ENCODE results near the gene MRPL19.

The MRPL19 gene

DNA sequence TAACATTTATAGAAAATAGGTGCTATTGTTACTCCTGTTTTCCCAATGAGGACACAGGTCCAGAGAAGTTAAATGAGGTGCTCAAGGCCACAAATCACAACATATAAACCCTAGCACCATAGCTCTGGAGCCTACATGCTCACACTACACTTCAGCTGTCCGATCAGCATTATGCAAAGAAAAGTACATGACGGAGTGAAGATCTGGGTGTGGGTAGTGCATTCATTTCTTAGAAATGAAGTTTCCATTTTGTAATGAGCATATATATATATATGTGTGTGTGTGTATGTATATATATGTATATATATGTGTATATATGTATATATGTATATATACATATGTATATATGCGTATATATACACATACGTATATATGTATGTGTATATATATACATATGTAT is 30.2 kb upstream of the MRPL19 start:
- DNase-seq (ENCODE audit: low read depth, low spot score) = no peak

DNA sequence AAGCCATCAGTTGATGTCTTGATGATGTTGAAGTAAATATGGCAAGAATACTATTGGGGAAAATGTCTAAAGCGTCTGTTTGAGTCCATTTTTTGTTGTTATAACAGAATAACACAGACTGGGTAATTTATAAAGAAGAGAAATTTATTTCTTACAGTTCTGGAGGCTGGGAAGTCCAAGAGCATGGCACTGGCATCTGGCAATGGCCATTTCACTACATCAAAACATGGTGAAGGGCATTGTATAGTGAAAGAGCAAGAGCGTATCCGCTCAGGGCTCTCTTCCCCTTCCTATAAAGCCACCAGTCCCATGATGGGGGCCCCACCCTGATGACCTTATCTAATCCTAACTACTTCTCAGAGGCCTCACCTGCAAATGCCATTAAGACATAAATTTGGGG is 29.6 kb upstream of the MRPL19 start:
- no peak for DNase-seq (ENCODE audit: low read depth, low spot score)

DNA sequence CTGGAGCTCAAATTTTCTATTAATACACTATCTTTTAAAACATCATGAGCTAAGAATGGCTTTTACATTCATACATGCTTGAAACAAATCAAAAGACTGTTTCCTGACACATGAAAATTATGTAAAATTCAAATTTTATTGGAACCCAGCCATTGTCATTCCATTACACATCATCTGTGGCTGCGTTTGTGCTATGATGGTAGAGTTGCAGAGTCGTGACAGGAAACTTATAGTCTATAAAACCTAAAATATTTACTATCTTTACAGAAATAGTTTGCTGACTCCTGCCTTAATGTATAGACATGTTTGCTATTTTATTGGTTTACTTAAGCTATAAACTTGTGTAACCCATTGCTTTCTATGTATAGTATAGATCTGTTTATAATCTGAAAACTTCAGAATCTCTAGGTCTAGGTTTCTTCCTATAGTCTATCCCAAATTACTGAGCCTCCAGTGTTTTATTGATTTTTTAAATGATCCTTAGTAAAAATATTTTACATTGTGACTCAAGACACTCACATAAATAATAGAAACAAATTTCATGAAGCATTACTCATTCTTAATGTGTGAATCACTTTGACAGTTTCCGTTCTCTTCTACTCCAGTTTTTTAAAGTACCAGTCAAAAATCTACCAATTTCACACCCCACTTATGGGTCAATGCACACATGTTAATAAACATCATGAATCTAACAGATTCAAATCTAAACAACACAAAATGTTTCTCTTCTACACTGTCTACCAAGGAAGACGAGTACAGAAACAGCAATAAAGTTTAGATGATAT is 26.4 kb upstream of the MRPL19 start:
- DNase-seq (ENCODE audit: low read depth, low spot score) = no peak

DNA sequence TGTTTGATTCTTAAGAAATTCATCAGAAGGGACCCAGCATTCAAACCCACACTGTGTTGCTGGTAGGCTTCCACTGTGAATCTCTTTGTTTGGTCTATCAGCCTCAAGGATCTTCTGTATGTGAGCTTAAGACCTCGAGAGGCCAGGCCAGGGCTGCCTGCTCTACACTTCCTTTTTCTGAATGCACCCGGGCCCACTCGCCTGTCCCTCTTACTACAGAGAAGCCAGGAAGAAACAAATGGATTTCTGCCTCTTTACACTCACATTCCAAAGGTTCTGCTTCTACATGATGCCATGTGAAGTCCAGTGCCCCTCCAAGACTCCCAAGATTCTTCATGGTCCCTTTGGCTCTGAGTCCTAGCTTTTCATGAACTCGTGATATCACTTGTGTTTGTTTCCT is 25.4 kb upstream of the MRPL19 start:
- DNase-seq (ENCODE audit: low read depth, low spot score) = no peak

DNA sequence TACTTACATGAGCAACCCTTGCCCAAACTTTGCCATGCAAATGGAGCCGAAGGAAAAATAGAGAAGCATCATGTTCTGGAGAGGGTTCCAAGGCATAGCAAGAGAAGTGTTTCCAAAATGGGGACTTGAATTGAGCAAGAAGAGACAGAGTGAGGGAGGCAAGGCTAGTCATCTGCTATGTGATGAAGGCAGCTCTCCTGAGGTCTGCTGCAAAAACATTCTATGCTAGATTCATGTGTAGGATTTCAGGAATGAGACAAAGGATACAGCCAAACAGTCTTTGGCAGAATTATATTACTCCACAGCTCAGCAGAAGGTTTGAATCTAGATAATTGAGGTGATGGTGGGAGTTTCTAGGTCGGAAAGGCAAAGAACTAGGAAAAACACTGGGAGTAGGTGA is 24.1 kb upstream of the MRPL19 start:
- no peak for DNase-seq (ENCODE audit: low read depth, low spot score)

DNA sequence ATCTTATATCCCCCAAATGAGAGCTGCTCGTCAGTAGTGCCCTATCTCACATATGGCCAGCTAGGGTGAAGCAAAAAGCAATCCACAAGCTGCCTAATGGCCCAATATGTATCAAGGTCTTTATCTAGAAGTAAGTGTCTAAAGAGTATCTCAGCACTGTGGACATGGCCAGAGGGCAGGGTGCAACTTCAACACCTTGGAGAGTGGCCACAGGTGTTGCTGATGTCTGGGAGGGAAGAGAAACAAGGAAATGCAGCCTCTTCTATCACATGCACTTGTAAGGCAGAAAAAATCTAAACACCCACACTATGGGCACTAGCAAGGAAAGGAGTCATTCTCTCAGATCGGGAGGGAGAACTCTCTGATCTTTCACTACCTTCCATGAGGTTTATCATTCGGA is 23.7 kb upstream of the MRPL19 start:
- DNase-seq (ENCODE audit: low read depth, low spot score) = no peak

DNA sequence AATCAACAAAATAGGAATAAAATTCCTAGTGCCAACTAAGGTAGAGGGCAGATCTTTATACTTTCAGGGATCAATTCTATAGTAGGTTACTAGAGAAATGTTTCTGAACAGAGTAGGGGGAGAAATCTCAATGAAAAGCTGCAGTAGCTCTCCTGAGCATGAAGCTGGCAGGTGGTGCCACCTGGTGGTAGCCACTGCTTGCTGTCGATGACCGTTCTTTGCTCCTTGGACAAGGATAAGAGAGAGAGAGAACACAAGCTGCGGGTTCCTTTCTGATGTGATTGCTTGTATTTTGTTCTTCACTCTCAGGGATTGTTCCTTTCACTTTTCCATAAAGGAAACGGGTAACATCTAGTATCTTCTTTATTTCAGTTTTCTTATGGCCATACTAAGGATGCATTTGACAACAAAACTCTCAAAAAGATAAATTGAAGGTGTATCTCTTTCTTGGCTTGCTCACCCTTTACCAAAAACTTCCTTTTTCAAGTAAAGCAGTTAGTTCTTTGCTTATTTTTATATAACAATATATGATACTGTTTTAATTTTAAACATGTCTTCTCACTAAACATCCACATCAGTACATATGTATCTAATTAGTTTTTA is 18.6 kb upstream of the MRPL19 start:
- peak; percentile 23 for DNase-seq (ENCODE audit: low read depth, low spot score)

DNA sequence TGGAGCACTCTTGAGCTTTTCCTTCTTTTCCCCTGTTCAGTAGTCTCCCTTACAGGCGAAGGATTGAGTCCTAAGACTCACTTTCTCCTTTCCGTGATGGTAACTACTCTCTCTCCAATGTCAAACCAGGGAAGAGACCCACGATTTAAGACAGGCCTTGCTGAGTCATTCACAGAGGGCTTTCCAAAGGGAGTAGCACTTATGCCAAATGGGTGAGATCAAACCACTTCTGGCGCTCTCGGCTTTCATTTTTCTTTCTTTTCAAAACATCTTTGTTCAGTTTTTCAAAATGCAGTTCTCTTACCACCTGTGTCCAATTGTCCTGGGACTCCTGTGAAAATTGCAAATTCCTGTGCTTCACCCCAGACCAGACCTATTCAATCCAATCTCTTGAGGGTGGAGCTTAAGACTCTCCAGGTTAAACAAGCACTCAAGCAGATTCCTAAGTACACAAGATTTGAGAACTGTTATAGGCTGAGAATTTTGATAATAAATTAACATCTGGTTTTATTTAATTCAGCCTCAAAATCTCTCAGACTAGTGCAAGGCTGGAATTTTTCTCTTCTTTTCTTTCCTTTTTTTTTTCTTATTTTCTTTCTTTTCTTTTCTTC is 14.4 kb upstream of the MRPL19 start:
- no peak for DNase-seq (ENCODE audit: low read depth, low spot score)

DNA sequence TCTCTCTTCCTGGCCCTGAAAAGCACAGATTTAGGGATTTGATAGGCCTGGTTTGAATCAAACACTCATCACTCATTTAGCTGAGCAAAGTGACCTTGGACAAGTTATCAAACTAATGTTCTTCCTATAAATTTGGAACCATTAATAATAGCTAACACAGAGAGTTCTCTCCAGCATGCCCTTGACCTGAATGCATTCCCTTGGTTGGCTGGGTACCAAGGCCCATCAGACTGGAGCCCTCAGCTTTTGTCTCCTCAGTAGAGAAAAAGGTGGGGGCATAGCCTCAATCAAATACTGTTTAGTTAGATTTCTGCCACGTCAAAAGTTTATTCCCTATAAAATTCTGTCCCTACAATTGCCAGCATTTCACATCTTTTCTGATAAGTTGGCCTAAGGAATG is 13.8 kb upstream of the MRPL19 start:
- no peak for DNase-seq (ENCODE audit: low read depth, low spot score)

DNA sequence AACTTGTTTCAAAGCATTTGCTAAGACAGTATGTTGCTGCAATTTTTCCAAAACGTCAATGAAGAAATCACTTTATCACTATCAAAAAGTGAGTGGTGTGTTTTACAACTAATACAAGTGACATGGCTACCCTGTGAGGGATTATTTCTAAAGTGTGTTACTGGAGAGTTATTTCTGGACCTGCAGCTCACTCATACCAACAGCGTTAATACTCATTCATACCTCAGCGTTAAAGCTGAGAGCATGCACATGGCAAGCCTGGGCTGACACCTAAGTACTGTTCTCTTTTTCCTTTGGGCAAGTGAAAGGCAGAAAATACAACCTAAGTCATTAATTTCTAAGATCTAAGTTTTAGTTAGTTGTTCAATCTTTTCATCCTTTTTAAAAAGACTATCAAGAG is 13.0 kb upstream of the MRPL19 start:
- DNase-seq (ENCODE audit: low read depth, low spot score) = no peak

DNA sequence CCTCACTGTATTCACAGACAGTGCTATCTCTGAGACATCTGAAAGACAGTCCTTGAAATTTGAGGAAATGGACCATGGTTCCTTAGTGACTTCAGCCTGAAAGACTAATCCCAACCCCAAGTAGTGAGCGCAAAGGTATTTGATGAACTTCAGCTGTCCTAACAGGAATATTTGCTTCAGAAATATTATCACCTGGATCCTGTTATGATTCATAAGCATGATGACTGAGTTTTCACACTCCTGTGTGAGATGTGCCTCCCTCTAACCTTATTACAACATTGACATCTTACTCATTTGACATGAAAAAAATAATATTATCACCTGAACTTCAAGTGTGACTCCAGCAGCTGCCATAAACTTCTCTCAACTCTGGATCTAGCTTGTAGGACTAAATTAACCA is 11.6 kb upstream of the MRPL19 start:
- DNase-seq (ENCODE audit: low read depth, low spot score) = no peak

DNA sequence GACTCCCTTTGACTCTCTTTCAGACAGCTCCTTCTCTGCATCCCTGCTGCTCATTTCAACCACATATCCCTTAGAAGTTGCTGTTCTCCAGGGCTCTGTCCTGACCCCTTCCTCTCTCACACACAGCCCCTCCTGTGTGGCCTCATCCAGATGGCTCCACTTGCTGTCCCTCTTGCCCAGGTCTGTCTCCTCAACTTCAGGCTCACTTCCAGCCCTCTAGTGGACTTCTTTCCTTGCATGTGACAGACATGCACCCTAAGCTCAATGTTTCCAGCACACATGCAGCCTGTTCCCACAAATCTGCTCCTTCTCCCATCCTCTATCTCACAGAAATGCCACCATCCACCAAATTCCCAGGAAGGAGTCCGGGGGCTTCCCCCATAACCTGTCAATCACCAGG is 9.0 kb upstream of the MRPL19 start:
- no peak for DNase-seq (ENCODE audit: low read depth, low spot score)

DNA sequence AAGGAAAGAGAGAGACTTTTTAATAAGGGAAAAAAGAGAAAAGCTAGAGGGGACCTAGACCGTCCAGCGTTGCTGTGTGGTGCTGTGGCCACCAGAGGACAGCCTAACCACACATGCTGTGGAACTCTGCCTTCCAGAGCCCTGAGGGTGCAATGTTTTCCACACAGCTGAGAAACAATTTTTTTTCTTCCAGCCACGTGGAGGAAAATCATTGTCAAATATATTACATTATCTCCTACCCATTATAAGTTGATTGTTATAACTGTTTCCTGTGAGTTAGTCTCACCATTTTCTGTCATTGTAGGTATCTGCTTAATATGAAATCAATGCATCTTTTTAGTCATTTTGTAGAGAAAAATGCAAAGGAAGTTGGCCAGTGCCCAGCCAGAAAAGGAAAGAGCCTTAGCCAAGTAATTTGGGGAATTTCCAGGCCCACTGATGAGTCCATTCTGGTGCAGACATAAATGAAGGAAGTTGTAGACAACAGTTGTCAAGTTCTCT is 5.9 kb upstream of the MRPL19 start:
- DNase-seq (ENCODE audit: low read depth, low spot score) = peak; percentile 14

DNA sequence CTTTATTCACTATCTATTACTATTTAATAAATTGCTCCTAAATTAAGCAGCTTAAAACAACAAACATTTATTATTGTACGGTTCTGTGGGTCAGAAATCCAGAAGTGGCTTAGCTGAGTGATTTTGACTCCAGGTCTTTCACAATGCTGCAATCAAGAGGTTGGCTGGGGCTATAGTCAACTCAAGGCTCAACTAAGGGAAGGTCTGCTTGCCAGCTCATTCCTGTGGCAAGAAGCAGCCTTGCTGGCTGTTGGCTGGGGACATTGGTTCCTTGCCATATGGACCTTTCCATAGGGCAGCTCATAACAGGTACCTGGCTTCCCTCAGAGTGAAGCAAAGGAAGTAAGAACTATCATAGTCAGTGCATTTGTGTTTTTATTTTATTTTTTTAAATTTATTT is 5.0 kb upstream of the MRPL19 start:
- no peak for DNase-seq (ENCODE audit: low read depth, low spot score)

DNA sequence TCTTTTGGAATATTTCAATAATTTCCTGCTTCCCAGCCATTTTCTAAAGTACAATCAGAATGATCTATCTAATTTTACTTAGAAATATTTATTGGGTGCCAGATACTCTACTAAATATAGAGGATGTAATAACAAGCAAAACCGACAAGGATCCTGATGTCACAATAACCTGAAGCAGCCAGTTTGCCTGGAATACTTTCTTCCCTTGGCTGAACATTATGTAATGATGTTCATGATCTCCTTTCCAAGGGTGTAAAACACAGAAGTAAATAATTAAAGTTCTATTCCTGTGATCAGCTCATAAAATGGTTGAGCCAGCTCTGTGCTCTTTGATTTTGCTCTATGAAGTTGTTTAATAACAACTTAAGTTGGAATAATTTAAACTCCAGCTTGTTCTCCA is 2.6 kb upstream of the MRPL19 start:
- no peak for DNase-seq (ENCODE audit: low read depth, low spot score)

DNA sequence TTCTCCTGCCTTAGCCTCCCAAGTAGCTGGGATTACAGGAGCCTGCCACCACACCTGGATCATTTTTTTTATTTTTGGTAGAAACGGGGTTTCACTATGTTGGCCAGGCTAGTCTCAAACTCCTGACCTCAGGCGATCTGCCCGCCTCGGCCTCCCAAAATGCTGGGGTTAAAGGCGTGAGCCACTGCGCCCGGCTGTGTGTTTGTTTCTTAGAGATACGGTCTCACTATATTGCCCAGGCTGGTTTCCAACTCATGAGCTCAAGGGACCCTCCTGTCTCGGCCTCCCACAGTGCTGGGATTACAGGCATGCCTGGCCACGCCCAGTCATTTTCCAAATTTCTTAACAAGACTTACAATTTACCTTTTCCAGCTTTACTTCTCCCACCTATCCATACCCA is 940 bp upstream of the MRPL19 start:
- DNase-seq (ENCODE audit: low read depth, low spot score) = no peak

DNA sequence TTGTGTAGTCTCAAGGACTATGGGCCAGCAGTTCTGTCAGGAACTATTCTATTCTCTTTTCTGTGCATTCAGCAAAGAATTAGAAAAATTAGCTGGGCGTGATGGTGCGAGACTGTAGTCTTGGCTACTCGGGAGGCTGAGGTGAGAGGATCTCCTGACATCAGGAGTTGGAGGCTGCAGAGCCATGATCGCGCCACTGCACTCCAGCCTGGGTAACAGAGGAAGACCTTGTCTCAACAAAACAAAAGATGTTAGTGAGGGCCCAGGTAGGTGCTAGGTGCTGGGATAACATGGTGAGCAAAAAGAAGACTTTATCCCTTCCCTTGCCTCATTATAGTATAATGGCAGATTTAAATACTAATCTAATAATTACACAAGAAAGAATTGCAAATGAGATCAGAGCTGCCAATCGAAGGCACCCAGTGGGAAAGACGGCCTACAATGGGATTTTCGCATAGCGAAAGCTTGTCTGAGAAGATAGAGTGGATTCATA is 447 bp upstream of the MRPL19 start:
- no peak for DNase-seq (ENCODE audit: low read depth, low spot score)

DNA sequence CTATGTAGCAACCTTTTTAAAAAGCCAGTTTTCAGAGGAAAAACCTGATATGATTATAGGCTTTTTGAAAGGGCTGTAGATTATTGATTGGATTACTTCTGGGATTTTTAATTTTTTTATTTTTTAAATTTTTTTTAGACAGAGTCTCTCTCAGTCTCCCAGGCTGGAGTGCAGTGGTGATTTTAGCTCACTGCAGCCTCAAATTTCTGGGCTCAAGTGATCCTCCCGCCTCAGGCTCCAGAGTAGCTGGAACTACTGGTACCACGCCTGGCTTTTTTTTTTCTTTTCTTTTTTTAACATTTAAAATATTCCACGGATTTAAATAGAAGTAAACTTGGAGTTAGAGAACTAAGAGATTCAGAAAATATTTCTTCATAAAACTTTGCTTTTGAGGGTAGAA is 1.2 kb downstream of the MRPL19 start:
- DNase-seq (ENCODE audit: low read depth, low spot score) = no peak

DNA sequence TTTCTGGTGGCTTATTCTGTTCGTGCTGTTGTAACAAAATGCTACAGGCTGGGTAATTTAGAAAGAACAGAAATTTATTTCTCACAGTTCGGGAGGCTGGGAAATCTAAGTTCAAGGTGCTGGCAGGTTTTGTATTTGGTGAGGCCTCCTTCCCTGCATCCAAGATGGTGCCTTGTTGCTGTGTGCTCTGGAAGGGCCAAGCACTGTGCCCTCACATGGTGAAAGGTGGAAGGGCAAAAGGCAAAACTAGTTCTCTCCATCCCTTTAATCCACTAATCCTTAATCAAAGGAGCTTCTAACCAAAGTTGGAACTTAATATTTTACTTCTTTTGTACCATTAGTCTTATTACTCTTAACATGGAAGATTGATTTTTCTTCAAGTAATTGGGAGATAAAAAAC is 7.4 kb downstream of the MRPL19 start:
- DNase-seq (ENCODE audit: low read depth, low spot score) = no peak

DNA sequence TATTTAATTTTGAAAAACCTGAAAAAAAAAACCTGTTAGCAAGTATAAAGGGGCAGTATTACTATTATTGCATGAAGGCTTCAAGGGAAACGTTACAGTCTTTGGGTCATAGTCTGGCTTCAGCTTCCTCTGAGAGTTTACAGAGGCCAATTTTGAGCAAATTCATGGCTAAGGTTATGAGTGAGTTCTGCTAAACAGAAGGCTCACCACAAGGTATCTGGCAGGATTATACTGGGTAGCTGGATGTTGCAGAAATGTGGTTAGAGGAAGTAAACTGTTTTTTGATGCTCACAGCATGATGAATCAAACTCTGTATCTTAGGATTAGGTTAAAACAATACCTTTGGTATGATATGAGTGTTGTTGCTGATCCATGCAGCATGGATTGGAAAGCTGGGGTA is 9.3 kb downstream of the MRPL19 start:
- DNase-seq (ENCODE audit: low read depth, low spot score) = no peak

DNA sequence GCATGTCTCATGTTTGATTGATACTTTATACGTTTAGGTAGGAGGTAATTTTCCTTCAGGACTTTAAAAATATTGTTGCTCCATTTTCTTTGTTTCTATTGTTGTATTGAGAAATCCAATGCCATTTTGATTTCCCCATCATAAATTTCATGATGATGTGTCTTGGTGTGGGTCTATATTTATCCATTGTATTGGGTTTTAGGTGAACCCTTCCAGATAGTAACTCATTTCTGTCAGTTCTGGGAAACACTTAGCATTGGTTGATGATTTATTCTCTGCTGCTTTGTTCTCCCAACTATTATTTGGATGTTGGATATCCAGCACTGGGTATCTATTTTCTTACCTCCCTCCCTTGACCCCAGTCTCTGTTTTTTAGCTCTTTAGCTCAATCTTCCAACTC is 10.0 kb downstream of the MRPL19 start:
- DNase-seq (ENCODE audit: low read depth, low spot score) = no peak

DNA sequence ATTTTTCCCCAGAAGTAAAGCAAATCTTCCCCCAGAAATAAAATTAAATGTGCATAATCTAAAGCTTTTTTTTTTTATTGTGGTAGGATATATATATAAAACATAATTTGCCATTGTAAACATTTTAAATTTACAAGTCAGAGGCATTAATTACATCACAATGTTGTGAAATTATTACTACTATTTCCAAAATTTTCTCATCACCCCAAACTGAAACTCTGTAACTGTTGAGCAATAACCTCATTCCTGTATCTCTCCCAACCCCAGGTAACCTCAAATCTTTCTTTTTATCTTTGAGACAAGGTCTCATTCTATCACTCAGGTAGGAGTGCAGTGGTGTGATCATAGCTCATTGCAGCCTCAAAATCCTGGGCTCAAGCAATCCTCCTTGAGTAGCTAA is 11.2 kb downstream of the MRPL19 start:
- no peak for DNase-seq (ENCODE audit: low read depth, low spot score)

DNA sequence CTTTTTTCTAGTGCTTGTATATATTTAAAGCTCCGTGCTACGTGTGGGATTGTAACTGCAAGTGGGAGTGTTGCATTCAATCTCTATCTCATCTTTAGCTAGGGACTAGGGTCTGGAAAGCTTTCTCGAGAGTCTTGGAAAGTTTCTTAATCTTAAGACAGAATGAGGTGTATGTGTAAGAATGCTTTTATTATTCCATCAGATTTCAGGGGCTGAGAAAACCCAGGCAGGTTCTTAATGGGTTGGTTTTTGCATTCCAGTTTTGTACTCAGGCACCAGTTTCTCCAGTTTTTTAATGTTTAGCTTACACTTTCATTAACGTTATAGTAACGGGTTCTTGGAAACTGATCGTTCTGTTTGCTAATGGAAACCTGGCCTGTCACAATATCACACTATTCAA is 20.3 kb downstream of the MRPL19 start:
- DNase-seq (ENCODE audit: low read depth, low spot score) = no peak

Data from activated CD4-positive, CD25-positive, alpha-beta regulatory T cell treated with anti-CD3 and anti-CD28 coated beads, Interleukin-2, amount 50 U/mL, for 16 hours (primary cell).